Fibroblast of gingiva (primary cell): ENCODE measurements around the gene POLN.

Experiments
- DNase-seq: peaks from one replicate; pipeline ENCODE4 v3.0.0-alpha.2; 2011; ENCODE audit warnings: low read depth

POLN gene

GRCh38 chr4:2082627-2083026, 159.3 kb downstream of the POLN start:
- no peak for DNase-seq

GRCh38 chr4:2082118-2082517, 159.8 kb downstream of the POLN start:
- no peak for DNase-seq

DNA sequence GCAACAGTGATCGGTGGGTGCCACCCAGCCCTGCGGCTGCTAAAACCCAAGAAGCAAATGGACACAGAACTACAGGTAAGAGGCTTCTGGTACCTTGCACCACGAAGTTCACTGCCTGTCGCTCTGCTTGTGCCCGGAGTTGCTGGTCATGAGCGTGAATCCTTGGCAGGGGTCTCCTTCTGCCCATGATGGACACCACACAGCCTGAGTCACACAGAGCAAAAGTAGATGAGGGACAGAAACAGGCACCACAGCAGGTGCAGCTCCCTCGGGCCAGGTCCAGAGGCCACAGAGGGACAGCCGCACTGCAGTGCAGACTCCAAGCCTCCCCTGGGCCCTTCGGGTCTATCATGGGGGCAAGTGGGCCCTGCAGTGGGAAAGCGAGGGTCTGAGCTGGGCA, 160.4 kb downstream of the POLN start:
- no peak for DNase-seq

DNA sequence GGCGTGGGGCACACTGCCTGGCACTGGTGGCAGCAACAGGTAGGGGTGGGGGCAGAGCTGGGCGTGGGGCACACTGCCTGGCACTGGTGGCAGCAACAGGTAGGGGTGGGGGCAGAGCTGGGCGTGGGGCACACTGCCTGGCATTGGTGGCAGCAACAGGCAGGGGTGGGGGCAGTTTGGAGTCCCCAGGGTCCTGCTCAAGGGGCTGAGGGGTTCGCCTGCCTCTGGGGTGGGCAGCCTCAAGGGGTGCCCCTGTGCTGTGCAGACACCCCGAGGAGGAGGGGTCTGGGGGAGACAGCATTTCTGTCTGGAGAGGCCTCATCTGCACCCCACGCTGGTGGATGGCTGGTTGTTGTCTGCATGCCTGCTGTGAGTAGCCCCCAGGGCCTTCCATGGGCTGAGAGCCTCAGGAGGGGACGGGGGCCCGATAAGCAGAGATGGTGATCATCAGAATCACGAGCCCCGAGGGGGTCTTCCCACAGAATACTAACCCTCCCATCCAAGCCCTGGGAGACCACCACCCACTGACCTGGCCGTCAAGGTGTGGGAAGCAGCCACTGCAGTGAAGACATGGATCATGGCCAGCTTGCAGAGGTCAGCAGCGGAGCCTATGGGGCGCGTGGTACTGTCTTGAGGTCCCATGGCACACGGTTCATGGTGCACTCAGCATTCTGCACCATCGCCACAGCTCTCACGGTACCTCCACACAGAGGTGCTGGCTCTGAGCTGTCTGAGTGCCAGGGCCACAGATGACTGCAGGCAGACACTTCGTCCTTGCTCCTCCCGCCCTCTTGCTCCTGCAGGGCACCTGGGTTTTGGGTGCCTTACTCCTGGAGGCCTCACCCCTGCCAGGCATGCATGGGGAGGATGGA, 161.3 kb downstream of the POLN start:
- no peak for DNase-seq

GRCh38 chr4:2079926-2080325, 162.0 kb downstream of the POLN start:
- no peak for DNase-seq

DNA sequence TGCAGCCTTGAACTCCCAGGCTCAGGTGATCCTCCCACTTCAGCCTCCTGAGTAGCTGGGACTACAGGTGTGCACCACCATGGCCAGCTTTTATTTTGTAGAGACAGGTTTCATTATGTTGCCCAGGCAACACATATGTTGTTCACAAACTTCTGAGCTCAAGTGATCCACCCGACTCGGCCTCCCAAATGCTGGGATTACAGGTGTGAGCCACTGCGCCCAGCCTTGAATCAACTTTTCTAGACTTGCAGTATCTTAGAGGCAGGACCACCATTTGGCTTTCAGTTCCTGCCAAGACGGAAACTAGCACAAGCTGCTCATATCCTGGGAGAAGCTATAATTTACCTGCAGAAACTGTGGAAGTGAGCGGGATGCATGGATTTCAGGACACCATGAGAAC, 162.9 kb downstream of the POLN start:
- no peak for DNase-seq

DNA sequence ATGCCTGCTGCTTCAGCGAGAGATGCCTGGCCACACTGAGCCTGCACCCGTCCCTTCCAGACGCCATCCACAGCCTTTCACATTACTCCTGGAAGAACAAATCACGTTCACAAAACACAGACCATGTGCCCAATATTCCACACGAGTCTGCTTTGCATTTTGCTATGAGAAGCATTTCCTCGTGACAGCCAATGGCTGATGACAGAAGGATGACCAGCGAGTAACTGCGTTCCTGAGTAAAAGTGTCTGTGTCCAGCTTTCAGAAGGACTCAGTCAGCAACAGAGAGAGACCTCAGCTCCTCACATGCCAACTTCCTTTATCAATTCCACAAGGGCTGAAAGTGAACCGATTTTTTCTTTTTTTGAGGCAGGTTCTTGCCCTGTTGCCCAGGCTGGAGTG, 163.3 kb downstream of the POLN start:
- DNase-seq = no peak

GRCh38 chr4:2077537-2078460, 164.1 kb downstream of the POLN start:
- no peak for DNase-seq

DNA sequence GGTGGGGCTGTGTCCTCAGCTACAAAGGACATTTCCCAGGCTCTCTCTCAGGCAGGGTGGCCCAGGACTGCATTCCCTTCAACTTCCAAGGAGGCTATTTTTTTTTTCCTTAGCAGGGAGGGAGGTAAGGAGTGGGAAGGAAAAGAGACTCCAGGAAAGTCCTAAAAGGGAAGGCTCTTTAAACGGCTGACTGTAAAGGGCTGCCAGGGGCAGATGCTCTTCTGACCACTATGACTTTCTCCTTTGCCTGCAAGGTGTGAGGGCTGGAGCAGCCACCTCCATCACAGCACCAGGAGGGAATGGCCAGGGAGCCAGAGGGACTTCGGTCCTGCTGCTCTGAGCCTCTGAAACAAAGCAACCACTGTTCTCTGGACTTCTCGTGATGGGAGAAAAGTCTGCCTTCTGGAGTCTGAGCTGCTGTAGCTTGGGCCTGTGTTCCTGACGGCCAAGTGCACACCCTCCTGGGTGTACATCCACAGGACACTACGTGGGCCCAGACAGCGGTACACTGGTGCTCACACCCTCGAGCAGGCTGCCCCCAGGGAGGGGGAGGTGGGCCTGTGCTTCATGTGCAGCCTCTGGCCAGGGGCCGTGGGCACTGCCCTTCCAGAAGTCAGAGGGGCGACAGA, 164.9 kb downstream of the POLN start:
- DNase-seq = no peak

DNA sequence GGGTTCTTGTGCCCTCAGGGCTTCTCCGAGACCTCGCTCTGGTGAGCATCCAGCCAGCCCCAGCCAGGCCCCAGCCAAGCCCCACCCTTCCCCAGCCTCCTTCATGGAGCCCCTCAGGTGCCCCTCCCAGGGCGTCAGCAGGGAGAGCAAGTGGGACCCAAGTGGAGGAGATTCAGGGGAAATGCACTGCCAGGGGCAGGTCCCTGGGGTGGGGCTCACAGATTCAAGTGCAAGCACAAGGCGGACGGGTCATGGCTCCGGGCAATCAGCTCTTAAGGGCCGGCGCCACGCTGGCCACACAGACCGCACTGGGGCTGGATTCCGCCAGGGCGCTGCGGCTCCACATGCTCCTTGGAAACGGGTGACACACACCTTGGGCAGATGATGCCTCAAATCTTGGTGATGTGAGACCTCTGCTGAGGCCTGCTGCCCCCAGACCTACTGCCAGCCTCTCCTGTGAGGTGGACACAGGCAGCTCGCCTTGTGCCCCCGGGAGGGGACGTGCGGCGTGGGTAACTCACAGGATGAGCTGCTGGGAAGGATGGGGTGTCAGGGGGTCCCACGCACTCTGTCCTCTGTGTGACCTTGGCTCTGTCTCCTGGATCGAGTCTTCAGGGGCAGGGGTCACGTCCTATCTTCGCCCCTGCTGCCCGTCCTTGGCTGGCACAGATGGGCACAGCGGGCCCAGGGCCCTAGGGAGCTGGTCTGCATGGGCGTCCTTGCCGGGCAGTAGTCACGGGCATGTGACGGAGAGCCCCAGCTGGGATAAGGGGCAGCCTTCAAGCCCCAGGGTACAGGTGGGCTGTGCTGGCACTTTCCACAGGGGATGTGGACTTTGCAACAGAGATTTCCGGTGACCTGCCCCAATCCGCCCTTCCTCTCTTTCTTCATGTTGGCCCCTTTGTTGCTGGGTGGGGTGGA, 165.7 kb downstream of the POLN start:
- DNase-seq = no peak

DNA sequence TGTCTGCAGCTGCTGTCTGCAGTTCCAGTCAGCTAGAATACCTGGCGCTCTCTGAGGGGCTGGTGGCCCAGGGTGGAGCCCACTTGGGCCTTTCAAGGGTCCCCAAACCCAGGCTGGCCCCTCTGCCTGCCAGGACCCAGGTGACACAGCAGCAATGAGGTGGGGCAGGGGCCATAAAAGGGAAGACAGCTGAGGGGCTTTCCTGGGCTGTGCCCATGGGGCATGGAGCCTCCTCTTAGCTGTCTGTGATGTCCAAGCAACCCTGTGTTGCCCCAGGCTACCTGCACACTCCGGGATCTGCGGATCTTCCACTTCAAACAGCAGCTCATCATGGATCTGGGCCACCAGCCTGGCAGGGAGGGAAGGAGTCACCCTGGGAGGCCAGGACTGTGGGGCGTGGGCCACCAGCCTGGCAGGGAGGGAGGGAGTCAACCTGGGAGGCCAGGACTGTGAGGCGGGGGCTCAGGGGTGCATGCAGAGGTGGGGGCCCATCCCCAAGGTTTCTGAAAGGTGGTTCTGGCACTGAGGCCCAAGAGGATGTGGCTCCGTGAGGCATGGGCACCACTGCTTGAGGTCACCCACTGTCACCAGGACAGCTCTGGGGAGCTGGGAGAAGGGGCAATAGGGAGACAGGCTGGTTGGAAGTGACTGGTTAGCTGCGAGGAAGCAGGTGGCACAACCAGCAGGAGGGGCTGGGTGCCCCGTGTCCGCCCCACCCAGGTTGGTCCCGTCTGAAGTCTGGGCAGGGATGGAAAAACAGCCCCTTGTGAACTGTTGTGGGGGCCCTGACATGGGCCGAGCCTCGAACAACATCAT, 166.5 kb downstream of the POLN start:
- DNase-seq = no peak

GRCh38 chr4:2074588-2074987, 167.3 kb downstream of the POLN start:
- DNase-seq = no peak

DNA sequence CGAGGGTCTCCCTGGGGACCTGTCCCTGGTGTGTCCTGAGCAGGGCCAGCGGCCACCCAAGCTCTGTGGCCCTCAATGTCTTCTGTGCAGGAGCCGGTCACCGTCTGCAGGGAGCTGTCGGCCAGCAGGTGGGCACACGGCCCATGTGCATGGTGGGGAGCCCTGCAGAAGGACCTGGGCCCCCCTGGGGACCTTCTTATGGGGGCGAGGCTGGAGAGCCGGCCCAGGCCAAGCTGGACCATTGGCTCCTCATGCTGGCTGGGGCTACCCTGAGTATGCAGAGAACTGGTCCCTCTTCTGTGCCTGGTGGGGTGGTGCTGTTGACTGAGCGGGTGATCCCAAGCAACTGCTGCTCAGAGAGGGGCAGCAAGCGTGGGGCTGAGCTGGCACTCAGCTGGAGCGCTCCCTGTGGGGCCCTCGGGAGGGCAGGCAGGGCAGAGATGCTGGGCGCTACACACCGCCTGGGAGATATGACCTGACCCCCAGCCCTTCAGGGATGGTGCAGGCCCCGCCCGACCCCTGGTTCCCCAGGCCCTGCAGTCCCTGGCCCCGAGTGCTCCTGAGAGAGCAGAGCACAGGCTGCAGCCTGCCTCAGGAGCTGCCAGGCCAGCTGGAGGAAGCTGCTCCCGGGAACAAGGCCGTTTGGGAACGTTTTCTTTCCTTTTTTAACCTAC, 168.0 kb downstream of the POLN start:
- DNase-seq = no peak

DNA sequence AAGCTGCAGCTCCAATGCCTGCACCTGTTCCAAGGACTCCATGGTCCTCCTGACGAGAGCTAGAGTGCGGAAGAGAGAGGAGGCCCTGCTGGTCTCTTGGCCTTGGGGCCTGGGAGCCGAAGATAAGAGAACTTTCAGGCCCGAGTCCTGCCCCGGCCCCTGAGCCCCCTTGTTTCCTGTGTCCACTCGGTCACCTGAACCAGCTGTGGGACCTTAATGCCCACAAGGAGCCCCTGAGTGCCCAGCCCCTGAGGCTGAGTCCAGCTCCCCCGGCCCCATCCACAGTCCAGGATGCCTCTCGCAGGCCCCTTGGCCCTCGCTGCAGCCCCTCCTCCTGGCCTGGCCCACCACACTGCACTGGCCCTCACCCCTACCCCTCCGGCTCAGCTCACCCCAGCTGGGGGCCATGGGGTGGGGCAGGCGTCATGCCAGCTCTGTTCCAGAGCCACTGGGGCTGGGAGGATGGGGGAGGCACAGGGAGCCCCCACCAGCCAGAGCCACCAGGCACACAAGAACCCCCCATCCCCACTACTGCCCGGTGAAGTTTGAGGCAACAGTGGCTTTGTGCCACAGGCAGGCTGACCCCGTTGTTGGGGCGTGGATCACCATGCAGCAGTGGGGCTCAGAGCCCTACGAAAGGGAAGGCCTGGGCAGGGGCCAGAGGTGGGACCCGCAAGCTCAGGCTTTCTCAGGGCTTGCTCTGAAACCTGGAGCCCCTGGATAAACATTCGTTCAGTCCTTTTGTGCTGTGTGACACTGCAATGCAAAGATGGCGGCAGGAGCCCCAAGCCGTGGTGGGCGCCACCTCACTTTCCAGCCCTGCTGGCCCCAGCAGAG, 168.7 kb downstream of the POLN start:
- DNase-seq = no peak

- no peak for DNase-seq
These were observed 169.7 kb downstream of the POLN start for GRCh38 chr4:2071912-2072867.

GRCh38 chr4:2071252-2071911, 170.5 kb downstream of the POLN start:
- no peak for DNase-seq
